Heart left ventricle (tissue), 13 donors: ENCODE results near the gene LIPK.

Experiments used
- POLR2A ChIP-seq, 2 donors: fragments of 450-650 bp; IDR thresholded peaks; one replicate each; pipeline ENCODE4 v1.6.1; 2017; ENCODE audit warnings: antibody characterized with exemption in 2 of 2, mild to moderate bottlenecking in 2 of 2, moderate library complexity in 2 of 2
- TF ChIP-seq, protein P1 (sequence below), 12 donors: fragments of 200-600 bp; sonication (generic) in 4 of 12; IDR thresholded peaks; one replicate each; pipeline versions ENCODE4 v1.5.0 to v1.8.0; 2018 to 2022; ENCODE audit warnings: antibody characterized with exemption in 12 of 12, mild to moderate bottlenecking in 5 of 12
- donor health status: ischemic (EF 13 %, LVEDD 7.1; RV severe dilation, severe dysfunction).
- donor health status: DM: no; HTN: yes; CAD: no.
- donor health status: DM: no; HTN: no; CAD: no.
- donor health status: ischemic (EF 25% LVEDD 6.9; RV normal size, moderate dysfunction).
- donor health status: ischemic (EF 25% LVEDD 5.7; RV mildly dilated, moderate dysfunction).
- donor health status: ischemic (EF 35%, LVEDD 5.7; RV mildly dilated, moderate dysfunction).
- donor health status: nonischemic (EF 11% LVEDD 7.7; RV severe dilation, severe dysfunction).
- donor health status: DM: yes; HTN: yes; CAD: no.
- donor health status: PGD.
- donor health status: ischemic (EF 29% LVEDD 5.4; RV normal size, mild dysfunction).
- donor health status: nonischemic (EF 23%, LVEDD 6.1; RV moderate dilation, normal function).

DNA sequence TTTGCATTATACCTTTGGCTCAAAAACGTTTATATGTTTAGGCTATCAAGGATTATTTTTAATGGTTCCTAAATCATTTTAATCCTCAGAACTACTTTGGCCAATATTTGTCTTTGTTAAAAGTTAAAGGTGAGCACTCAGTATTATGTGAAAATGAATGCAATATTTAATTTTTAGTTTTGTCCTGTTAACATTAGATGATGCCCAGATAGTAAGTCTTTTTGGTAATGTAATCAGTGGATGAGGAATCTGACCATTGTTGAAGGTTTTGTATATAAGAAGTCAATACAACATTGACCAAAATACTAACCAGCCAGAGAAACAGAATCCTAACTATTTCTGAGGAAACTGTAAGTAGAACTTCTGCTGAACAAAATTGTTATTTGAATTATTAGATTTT, 41.9 kb upstream of the LIPK start, which contains the start of gene LIPF:
- TF ChIP-seq, protein P1, sequence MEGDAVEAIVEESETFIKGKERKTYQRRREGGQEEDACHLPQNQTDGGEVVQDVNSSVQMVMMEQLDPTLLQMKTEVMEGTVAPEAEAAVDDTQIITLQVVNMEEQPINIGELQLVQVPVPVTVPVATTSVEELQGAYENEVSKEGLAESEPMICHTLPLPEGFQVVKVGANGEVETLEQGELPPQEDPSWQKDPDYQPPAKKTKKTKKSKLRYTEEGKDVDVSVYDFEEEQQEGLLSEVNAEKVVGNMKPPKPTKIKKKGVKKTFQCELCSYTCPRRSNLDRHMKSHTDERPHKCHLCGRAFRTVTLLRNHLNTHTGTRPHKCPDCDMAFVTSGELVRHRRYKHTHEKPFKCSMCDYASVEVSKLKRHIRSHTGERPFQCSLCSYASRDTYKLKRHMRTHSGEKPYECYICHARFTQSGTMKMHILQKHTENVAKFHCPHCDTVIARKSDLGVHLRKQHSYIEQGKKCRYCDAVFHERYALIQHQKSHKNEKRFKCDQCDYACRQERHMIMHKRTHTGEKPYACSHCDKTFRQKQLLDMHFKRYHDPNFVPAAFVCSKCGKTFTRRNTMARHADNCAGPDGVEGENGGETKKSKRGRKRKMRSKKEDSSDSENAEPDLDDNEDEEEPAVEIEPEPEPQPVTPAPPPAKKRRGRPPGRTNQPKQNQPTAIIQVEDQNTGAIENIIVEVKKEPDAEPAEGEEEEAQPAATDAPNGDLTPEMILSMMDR (IDR thresholded peaks at IDR 0.05): no peak
- TF ChIP-seq POLR2A (IDR thresholded peaks at IDR 0.05): no peak
